Spleen (tissue), 11 donors: ENCODE results near the gene CHRNG. TPM values are rescaled to one million over a fixed set of nuclear protein-coding genes. Genes with fewer than 3 reads are reported as not detected.

Experiments used
- DNase-seq: peaks from one replicate; pipeline ENCODE4 v3.0.0-alpha.2; 2020
- H3K27ac ChIP-seq, 8 donors: fragments of 200-600 bp; sonication (generic) in 7 of 8; 1 replicate in 4 of 8; 2 replicates in 4 of 8; pipeline versions ENCODE4 v1.5.0 to v1.8.0; 2016 to 2021; ENCODE audit warnings: inconsistent platforms in 4 of 8, mild to moderate bottlenecking in 4 of 8, moderate library complexity in 1 of 8
- H3K27me3 ChIP-seq, 7 donors: fragments of 200-600 bp; sonication (generic) in 6 of 7; replicated peaks in 1 of 7; 1 replicate in 4 of 7; 2 replicates in 3 of 7; pipeline versions ENCODE4 v1.5.0 to v1.8.0; 2016 to 2021; ENCODE audit warnings: inconsistent platforms in 3 of 7, mild to moderate bottlenecking in 1 of 7
- H3K36me3 ChIP-seq, 6 donors: fragments of 200-600 bp; sonication (generic) in 5 of 6; 1 replicate in 4 of 6; 2 replicates in 2 of 6; pipeline versions ENCODE4 v1.5.0 to v1.8.0; 2016 to 2021; ENCODE audit warnings: inconsistent platforms in 2 of 6
- H3K4me1 ChIP-seq, 6 donors: fragments of 200-600 bp; sonication (generic) in 5 of 6; 1 replicate in 3 of 6; 2 replicates in 3 of 6; pipeline versions ENCODE4 v1.5.0 to v1.8.0; 2016 to 2021; ENCODE audit warnings: inconsistent platforms in 3 of 6
- H3K4me3 ChIP-seq, 8 donors: fragments of 200-600 bp; sonication (generic) in 7 of 8; 1 replicate in 4 of 8; 2 replicates in 4 of 8; pipeline versions ENCODE4 v1.5.0 to v1.8.0; 2016 to 2021; ENCODE audit warnings: inconsistent platforms in 4 of 8, mild to moderate bottlenecking in 4 of 8, moderate library complexity in 2 of 8
- H3K9me3 ChIP-seq, 8 donors: fragments of 200-600 bp; sonication (generic) in 7 of 8; 1 replicate in 4 of 8; 2 replicates in 4 of 8; pipeline versions ENCODE4 v1.5.0 to v1.8.0; 2016 to 2021; ENCODE audit warnings: inconsistent platforms in 4 of 8
- POLR2A ChIP-seq, 3 donors: fragments of 450-650 bp; IDR thresholded peaks; one replicate each; pipeline ENCODE4 v1.5.1; 2017; ENCODE audit warnings: antibody characterized with exemption in 3 of 3, mild to moderate bottlenecking in 1 of 3
- POLR2AphosphoS5 ChIP-seq, 3 donors: sonication (generic); formaldehyde crosslinking; IDR thresholded peaks; one replicate each; pipeline ENCODE4 v1.5.1; 2017; ENCODE audit warnings: antibody characterized with exemption in 3 of 3
- WGBS, 5 donors: extraction: QIAGEN DNeasy Blood & Tissue Kit in 3 of 5; methylation state at CpG; one replicate each; pipeline versions ENCODE4 v1.1.5 to v1.1.7; 2013 to 2018; 5-methylcytosine and 5-hydroxymethylcytosine counted together
- intact Hi-C: fragments of 100-400 bp; cut with DNase I; formaldehyde crosslinking; loops from one replicate; pipeline ENCODE4 v1.15.0; 2023; ENCODE audit warnings: low total_unique reads
- polyA plus RNA-seq, 3 donors: library from polyadenylated mRNA; stranded (reverse); fragments of 200-250 nt; gene quantifications; one replicate each; pipeline ENCODE4 v1.2.1, GENCODE V29; 2013
- total RNA-seq, 7 donors: library from RNA; depleted of rRNA in 3 of 7; stranded (reverse); fragments of >200 nt in 3 of 7; fragmentation: NEBNext Ultra II Directional in 4 of 7; extraction: Animal tissue kit (Norgen Biotek cat#: 25700) in 4 of 7; gene quantifications; one replicate each; pipeline versions ENCODE4 v1.1.0 to v1.2.1, GENCODE V29; 2016 to 2021
- TF ChIP-seq, protein P1 (sequence below), 11 experiments: fragments of 200-600 bp in 7 of 11; fragments of 450-650 bp in 4 of 11; sonication (generic) in 4 of 11; IDR thresholded peaks in 8 of 11; conservative IDR thresholded peaks in 3 of 11; 1 replicate in 7 of 11; 2 replicates in 4 of 11; pipeline versions ENCODE4 v1.4.0 to v1.8.0; 2016 to 2021; ENCODE audit warnings: antibody characterized with exemption in 11 of 11, inconsistent platforms in 4 of 11, mild to moderate bottlenecking in 1 of 11
- donor health status: healthy with polysubstance abuse.
- donor health status: DM: no; HTN: no; CAD: no; lungs with moderate emphysema.
- donor health status: DM: no; HTN: no; CAD: no.
- donor health status: Bipolar disorder and iron deficiency.
- donor health status: healthy.
- donor health status: DM: no; HTN: no; CAD: no.
- donor health status: DM: yes; HTN: yes; CAD: no.

The CHRNG gene
- total and polyA plus RNA-seq, 10 donors, result 0.06 TPM; not detected in 9

DNA sequence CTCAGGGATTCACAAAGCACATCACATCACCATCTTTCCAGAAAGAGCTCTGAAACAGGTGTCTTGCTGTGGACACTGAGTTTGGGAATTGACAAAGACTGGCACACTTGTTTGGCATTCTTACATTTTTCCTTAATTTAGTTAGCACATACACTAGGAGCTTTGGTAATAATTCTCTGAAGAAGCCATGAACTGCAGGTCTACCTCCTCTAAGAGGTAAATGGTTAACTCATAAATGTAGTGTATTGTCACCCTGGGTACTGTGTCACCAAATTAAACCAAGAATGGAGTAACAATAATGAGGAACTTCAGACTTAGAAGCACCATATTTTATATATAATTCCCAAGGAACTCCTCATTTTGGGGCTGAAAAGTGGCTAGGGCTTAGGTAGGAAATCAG lies 33.5 kb downstream of the CHRNG start:
- TF ChIP-seq, protein P1, sequence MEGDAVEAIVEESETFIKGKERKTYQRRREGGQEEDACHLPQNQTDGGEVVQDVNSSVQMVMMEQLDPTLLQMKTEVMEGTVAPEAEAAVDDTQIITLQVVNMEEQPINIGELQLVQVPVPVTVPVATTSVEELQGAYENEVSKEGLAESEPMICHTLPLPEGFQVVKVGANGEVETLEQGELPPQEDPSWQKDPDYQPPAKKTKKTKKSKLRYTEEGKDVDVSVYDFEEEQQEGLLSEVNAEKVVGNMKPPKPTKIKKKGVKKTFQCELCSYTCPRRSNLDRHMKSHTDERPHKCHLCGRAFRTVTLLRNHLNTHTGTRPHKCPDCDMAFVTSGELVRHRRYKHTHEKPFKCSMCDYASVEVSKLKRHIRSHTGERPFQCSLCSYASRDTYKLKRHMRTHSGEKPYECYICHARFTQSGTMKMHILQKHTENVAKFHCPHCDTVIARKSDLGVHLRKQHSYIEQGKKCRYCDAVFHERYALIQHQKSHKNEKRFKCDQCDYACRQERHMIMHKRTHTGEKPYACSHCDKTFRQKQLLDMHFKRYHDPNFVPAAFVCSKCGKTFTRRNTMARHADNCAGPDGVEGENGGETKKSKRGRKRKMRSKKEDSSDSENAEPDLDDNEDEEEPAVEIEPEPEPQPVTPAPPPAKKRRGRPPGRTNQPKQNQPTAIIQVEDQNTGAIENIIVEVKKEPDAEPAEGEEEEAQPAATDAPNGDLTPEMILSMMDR (IDR thresholded peaks at IDR 0.05 in 8 of 11, conservative IDR thresholded peaks at IDR 0.05 in 3 of 11), result no peak
- TF ChIP-seq POLR2A (IDR thresholded peaks at IDR 0.05) (no peak), POLR2AphosphoS5 (IDR thresholded peaks at IDR 0.05) (no peak)
- Histone ChIP-seq H3K4me3 (no peak overlapping the region), H3K4me1 (no peaks in the 10 kb centered on the region), H3K27ac (no peak overlapping the region), H3K36me3 (peaks cover 5 to 100% (median 68%) of the 10 kb centered on the region in 6 donors), H3K27me3 (no peaks in the 10 kb centered on the region), H3K9me3 (no peaks in the 10 kb centered on the region)
- intact Hi-C loops, result no loop called here
- DNase-seq, result no peak

- no peaks in the 10 kb centered on the region for H3K4me1 ChIP-seq
- H3K27ac ChIP-seq, result no peak overlapping the region
- no peak overlapping the region for H3K4me3 ChIP-seq
- 96 to 99% (median 97%) methylated on average over 8 of the region's 8 CpGs for WGBS, 5 donors
- no peaks in the 10 kb centered on the region for H3K27me3 ChIP-seq
- TF ChIP-seq POLR2A (IDR thresholded peaks at IDR 0.05) (no peak), POLR2AphosphoS5 (IDR thresholded peaks at IDR 0.05) (no peak)
- TF ChIP-seq, protein P1 (IDR thresholded peaks at IDR 0.05 in 8 of 11, conservative IDR thresholded peaks at IDR 0.05 in 3 of 11), result no peak
- peaks cover 0 to 100% (median 60%) of the 10 kb centered on the region in 6 donors for H3K36me3 ChIP-seq
- intact Hi-C loops, result no loop called here
- DNase-seq, result no peak
- no peaks in the 10 kb centered on the region for H3K9me3 ChIP-seq
Measured at GRCh38 chr2:232573771-232574435, 34.4 kb downstream of the CHRNG start.

GRCh38 chr2:232574674-232575403 lies 35.3 kb downstream of the CHRNG start:
- Histone ChIP-seq H3K27ac (no peak overlapping the region), H3K4me3 (no peak overlapping the region), H3K36me3 (peaks cover 0 to 97% (median 53%) of the 10 kb centered on the region in 6 donors), H3K9me3 (no peaks in the 10 kb centered on the region), H3K27me3 (no peaks in the 10 kb centered on the region), H3K4me1 (no peaks in the 10 kb centered on the region)
- 90 to 97% (median 93%) methylated on average over 5 of the region's 5 CpGs for WGBS, 5 donors
- intact Hi-C loops, result no loop called here
- TF ChIP-seq POLR2AphosphoS5 (IDR thresholded peaks at IDR 0.05), result no peak
- TF ChIP-seq POLR2A (IDR thresholded peaks at IDR 0.05), result no peak
- TF ChIP-seq, protein P1 (IDR thresholded peaks at IDR 0.05 in 8 of 11, conservative IDR thresholded peaks at IDR 0.05 in 3 of 11), result no peak
- DNase-seq, result no peak

DNA sequence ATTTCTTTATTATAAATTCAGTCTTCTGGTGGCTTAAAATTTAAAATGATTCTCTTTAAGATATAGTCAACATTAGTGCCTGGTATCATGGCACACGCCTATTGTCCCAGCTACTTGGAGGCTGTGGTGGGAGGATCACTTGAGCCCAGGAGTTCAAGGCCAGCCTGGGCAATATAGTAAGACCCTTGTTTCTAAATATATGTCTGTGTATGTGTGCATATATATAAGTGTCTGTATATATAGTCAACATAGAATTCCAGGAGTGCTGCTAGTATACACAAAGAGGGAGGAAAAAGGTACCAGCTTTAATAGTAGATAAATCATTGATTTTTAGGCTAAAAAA lies 35.9 kb downstream of the CHRNG start:
- TF ChIP-seq POLR2AphosphoS5 (IDR thresholded peaks at IDR 0.05), result no peak
- TF ChIP-seq, protein P1 (IDR thresholded peaks at IDR 0.05 in 8 of 11, conservative IDR thresholded peaks at IDR 0.05 in 3 of 11), result no peak
- no peak for TF ChIP-seq POLR2A (IDR thresholded peaks at IDR 0.05)
- 93 to 98% (median 96%) methylated on average over 1 of the region's 1 CpG for WGBS, 5 donors
- intact Hi-C loops, result no loop called here

More for the DNA sequence above, 35.9 kb downstream of the CHRNG start:
- no peaks in the 10 kb centered on the region for H3K9me3 ChIP-seq
- no peak for DNase-seq
- no peak overlapping the region for H3K4me3 ChIP-seq
- peaks cover 0 to 95% (median 47%) of the 10 kb centered on the region in 6 donors for H3K36me3 ChIP-seq
- H3K27ac ChIP-seq, result no peak overlapping the region
- H3K4me1 ChIP-seq, result no peaks in the 10 kb centered on the region
- no peaks in the 10 kb centered on the region for H3K27me3 ChIP-seq
